A673 (cell line): Measurements from ENCODE around the gene C8A. TPM values are rescaled to one million over a fixed set of nuclear protein-coding genes. Genes with fewer than 3 reads are reported as not detected.

Experiments used
- BruUV-seq: library from RNA; stranded (reverse); fragments of 400-500 nt; replicated peaks from 2 replicates; lab custom pipeline; 2021; lab: Mats Ljungman, UMichigan
- CTCF ChIA-PET: fragments of 300-600 bp; sonication (Branson Sonifier 250); formaldehyde crosslinking; loops from one replicate; lab custom pipeline; 2022; ENCODE audit warnings: antibody characterized with exemption; lab: Charles Lee
- POLR2A ChIA-PET: fragments of 300-600 bp; sonication (Branson Sonifier 250); formaldehyde crosslinking; loops from one replicate; lab custom pipeline; 2022; ENCODE audit warnings: antibody characterized with exemption; ENCODE audit not compliant: low non-redundant PET; lab: Charles Lee
- DNase-seq: peaks from one replicate; pipeline ENCODE4 v3.0.0-alpha.2; 2015; ENCODE audit warnings: low spot score
- H3K27ac ChIP-seq: fragments of 200-600 bp; sonication (generic); 2 replicates; pipeline ENCODE4 v1.5.1; 2016; ENCODE audit warnings: mixed run types, low read depth, mild to moderate bottlenecking, mixed read lengths, antibody characterized with exemption, low read length; ENCODE audit not compliant: poor library complexity, severe bottlenecking
- H3K27me3 ChIP-seq: fragments of 200-600 bp; sonication (generic); replicated peaks from 2 replicates; pipeline ENCODE4 v1.6.1; 2017; ENCODE audit warnings: mixed run types, low read depth, mild to moderate bottlenecking, mixed read lengths, antibody characterized with exemption, low read length; ENCODE audit not compliant: insufficient read depth, poor library complexity
- H3K36me3 ChIP-seq: fragments of 200-600 bp; sonication (generic); 2 replicates; pipeline ENCODE4 v1.6.1; 2016; ENCODE audit warnings: mixed run types, mild to moderate bottlenecking, mixed read lengths, antibody characterized with exemption, low read length; ENCODE audit not compliant: insufficient read depth, poor library complexity, severe bottlenecking
- H3K4me1 ChIP-seq: fragments of 200-600 bp; sonication (generic); 2 replicates; pipeline ENCODE4 v1.6.1; 2017; ENCODE audit warnings: mixed run types, mild to moderate bottlenecking, mixed read lengths, antibody characterized with exemption, low read length; ENCODE audit not compliant: insufficient read depth, poor library complexity, severe bottlenecking
- H3K4me3 ChIP-seq: fragments of 200-600 bp; sonication (generic); 2 replicates; pipeline ENCODE4 v1.5.1; 2016; ENCODE audit warnings: low read depth, mixed run types, mild to moderate bottlenecking, mixed read lengths, low read length; ENCODE audit not compliant: poor library complexity, severe bottlenecking
- H3K9me3 ChIP-seq: fragments of 200-600 bp; sonication (generic); 2 replicates; pipeline ENCODE4 v1.6.1; 2016; ENCODE audit warnings: mixed run types, low read depth, mild to moderate bottlenecking, mixed read lengths, antibody characterized with exemption, low read length; ENCODE audit not compliant: poor library complexity, severe bottlenecking
- EZH2 ChIP-seq: fragments of 200-600 bp; sonication (generic); IDR thresholded peaks from 2 replicates; pipeline ENCODE4 v1.6.1; 2017; ENCODE audit warnings: borderline replicate concordance, low read depth, mild to moderate bottlenecking, mixed read lengths, antibody characterized with exemption, low read length; ENCODE audit not compliant: poor library complexity, severe bottlenecking
- intact Hi-C: fragments of 100-400 bp; cut with micrococcal nuclease; formaldehyde crosslinking; loops from one replicate; pipeline ENCODE4 v1.10.0; 2022; ENCODE audit not compliant: unreplicated experiment
- total RNA-seq: library from RNA; stranded (reverse); gene quantifications from 2 replicates; pipeline ENCODE4 v1.2.3, GENCODE V29; 2021
- TF ChIP-seq, protein P1 (sequence below): fragments of 300-800, 200-600 bp; sonication (generic); conservative IDR thresholded peaks from 2 replicates; pipeline ENCODE4 v1.5.1; 2017; ENCODE audit warnings: low read depth, mild to moderate bottlenecking, antibody characterized with exemption, low read length, moderate library complexity, mixed read lengths

Gene C8A
- total RNA-seq, 1 experiment from 2014 or later: not detected

- TF ChIP-seq EZH2: no peak
- TF ChIP-seq, protein P1, sequence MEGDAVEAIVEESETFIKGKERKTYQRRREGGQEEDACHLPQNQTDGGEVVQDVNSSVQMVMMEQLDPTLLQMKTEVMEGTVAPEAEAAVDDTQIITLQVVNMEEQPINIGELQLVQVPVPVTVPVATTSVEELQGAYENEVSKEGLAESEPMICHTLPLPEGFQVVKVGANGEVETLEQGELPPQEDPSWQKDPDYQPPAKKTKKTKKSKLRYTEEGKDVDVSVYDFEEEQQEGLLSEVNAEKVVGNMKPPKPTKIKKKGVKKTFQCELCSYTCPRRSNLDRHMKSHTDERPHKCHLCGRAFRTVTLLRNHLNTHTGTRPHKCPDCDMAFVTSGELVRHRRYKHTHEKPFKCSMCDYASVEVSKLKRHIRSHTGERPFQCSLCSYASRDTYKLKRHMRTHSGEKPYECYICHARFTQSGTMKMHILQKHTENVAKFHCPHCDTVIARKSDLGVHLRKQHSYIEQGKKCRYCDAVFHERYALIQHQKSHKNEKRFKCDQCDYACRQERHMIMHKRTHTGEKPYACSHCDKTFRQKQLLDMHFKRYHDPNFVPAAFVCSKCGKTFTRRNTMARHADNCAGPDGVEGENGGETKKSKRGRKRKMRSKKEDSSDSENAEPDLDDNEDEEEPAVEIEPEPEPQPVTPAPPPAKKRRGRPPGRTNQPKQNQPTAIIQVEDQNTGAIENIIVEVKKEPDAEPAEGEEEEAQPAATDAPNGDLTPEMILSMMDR: no peak
- Histone ChIP-seq H3K36me3 (no peaks in the 10 kb centered on the region), H3K27me3 (no peaks in the 10 kb centered on the region), H3K4me3 (no peak overlapping the region), H3K27ac (no peak overlapping the region), H3K9me3 (no peaks in the 10 kb centered on the region), H3K4me1 (no peaks in the 10 kb centered on the region)
- intact Hi-C loops: no loop called here
- no peak for DNase-seq
- ChIA-PET CTCF (no interaction called here), POLR2A (no interaction called here)
- no TSS peak for BruUV-seq
Measured at GRCh38 chr1:56910441-56910985, 55.9 kb downstream of the C8A start.

- no TSS peak for BruUV-seq
- Histone ChIP-seq H3K4me3 (no peak overlapping the region), H3K27me3 (no peaks in the 10 kb centered on the region), H3K4me1 (no peaks in the 10 kb centered on the region), H3K27ac (no peak overlapping the region), H3K9me3 (no peaks in the 10 kb centered on the region), H3K36me3 (no peaks in the 10 kb centered on the region)
- DNase-seq: peak; percentile 41
- intact Hi-C loops: no loop called here
- CTCF ChIA-PET: no interaction called here
- POLR2A ChIA-PET: no interaction called here
- TF ChIP-seq, protein P1: no peak
- TF ChIP-seq EZH2: no peak
Measured at GRCh38 chr1:56911098-56911938, 56.7 kb downstream of the C8A start.

DNA sequence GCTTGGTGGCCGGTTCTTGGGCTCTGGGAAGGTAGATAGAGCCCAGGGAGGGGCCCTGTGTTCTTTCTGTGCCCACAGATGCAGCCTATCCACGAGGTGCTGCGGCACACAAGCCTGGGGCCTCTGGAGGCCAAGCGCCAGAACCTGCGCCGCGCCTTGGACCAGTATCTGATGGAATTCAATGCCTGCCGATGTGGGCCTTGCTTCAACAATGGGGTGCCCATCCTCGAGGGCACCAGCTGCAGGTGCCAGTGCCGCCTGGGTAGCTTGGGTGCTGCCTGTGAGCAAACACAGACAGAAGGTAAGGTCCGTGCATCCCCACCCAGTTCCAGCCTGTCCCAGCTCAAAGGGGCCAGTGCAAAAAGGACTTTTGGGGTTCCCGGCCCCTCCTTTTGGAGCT is 57.7 kb downstream of the C8A start:
- H3K27me3 ChIP-seq: no peaks in the 10 kb centered on the region
- CTCF ChIA-PET: no interaction called here
- no peak for TF ChIP-seq EZH2
- TF ChIP-seq, protein P1: no peak
- H3K4me1 ChIP-seq: no peaks in the 10 kb centered on the region
- intact Hi-C loops: no loop called here
- H3K27ac ChIP-seq: no peak overlapping the region
- H3K36me3 ChIP-seq: no peaks in the 10 kb centered on the region
- no peak for DNase-seq
- BruUV-seq: no TSS peak
- H3K4me3 ChIP-seq: no peak overlapping the region
- POLR2A ChIA-PET: no interaction called here
- no peaks in the 10 kb centered on the region for H3K9me3 ChIP-seq
